GM12801 (cell line): ENCODE measurements around the gene TBX21.

Experiments
- TF ChIP-seq, protein P1 (sequence below): IDR thresholded peaks from one replicate; pipeline ENCODE4 v1.5.1; 2011; ENCODE audit warnings: control low read depth; ENCODE audit not compliant: insufficient read length; ENCODE audit errors: extremely low read depth

The TBX21 gene

DNA sequence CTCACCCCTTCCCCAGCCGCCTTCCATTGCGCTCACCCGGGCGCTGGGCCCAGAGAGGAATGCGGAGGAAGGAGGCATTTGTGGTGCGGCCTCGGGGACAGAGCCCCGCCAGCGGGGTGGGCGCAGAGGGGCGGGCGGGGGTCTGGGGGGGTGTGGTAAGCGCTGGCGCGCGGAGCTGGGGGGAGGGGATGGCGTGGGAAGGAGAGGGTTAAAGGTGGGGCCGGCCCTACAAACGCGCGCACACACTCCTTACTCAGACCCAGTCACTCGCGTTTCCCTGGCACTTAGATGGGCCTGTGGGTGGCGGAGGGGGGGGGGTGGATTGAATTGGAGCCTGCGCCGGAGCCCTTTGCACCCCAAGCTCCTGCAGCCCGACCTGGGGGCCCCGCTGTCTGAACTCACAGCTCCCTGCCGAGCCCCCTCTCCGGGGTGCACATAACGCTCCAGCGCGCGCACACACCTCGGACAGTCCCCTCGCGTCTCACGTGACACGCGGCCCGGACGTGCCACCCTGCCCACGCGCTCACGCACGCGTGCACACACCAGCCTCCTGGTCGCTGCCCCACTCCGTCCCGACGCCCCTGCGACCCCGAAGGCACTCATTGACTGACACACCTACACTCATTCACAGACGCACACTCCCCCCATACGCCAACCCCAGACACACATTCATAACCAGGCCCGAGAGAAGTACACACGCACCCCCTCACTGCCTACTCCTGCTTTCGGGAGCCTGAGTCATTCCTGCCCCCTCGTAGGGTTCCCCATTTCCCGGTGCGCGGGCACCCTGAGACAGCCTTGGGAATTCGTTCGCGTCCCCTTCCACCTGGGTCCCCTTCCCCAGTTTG is 38.2 kb upstream of the TBX21 start:
- TF ChIP-seq, protein P1, sequence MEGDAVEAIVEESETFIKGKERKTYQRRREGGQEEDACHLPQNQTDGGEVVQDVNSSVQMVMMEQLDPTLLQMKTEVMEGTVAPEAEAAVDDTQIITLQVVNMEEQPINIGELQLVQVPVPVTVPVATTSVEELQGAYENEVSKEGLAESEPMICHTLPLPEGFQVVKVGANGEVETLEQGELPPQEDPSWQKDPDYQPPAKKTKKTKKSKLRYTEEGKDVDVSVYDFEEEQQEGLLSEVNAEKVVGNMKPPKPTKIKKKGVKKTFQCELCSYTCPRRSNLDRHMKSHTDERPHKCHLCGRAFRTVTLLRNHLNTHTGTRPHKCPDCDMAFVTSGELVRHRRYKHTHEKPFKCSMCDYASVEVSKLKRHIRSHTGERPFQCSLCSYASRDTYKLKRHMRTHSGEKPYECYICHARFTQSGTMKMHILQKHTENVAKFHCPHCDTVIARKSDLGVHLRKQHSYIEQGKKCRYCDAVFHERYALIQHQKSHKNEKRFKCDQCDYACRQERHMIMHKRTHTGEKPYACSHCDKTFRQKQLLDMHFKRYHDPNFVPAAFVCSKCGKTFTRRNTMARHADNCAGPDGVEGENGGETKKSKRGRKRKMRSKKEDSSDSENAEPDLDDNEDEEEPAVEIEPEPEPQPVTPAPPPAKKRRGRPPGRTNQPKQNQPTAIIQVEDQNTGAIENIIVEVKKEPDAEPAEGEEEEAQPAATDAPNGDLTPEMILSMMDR, result no peak

- TF ChIP-seq, protein P1, result no peak
These were observed 37.3 kb upstream of the TBX21 start for GRCh38 chr17:47695429-47696376.

- TF ChIP-seq, protein P1, result no peak
These were observed 36.1 kb upstream of the TBX21 start for GRCh38 chr17:47696717-47697642.

- TF ChIP-seq, protein P1, result no peak
These were observed 34.9 kb upstream of the TBX21 start for GRCh38 chr17:47697906-47698711.

DNA sequence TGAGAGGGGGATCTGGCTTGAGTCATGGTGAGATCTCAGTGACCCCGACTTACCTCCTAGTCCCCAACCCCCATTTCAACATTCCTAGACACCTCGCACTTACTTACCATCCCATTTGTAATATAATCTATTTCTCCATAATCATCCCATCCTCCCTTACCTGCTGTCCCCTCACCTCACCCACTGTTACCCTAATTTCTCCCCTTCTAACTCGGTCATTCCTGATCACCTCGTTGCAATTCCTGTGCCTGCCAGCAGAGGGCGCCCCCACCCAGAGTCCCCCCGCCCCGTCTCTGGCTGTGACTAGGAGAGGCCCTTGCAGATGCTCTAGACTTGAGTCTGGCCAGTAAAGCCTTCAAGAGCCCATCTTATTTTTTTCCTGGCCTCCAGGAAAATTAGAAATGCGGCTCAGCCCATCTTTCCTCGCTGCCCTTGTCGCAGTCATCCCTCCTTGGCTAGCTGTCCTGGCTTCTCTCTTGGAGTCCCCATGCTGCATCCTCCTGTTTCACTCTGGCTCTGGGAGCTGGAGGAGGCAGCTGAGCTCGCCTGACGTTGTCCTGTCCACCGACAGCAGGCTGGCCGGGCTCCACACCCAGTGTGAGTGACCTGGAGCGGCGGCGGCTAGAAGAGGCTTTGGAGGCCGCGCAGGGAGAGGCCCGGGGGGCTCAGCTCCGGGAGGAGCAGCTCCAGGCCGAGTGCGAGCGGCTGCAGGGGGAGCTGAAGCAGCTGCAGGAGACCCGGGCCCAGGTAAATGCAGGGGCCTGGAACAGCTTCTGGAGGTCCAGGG is 34.1 kb upstream of the TBX21 start:
- TF ChIP-seq, protein P1, result no peak

GRCh38 chr17:47699536-47699840 is 33.5 kb upstream of the TBX21 start:
- TF ChIP-seq, protein P1, result no peak
